MM.1S (cell line): ENCODE data around the gene PAQR5.

Experiments
- DNase-seq: peaks from one replicate; pipeline ENCODE4 v3.0.0-alpha.2; 2015
- H2AFZ ChIP-seq: fragments of 300-600 bp; sonication (generic); 2 replicates; pipeline ENCODE4 v1.6.0; 2016; ENCODE audit warnings: antibody characterized with exemption, low read length
- H3F3A ChIP-seq: fragments of 300-600 bp; sonication (generic); 2 replicates; pipeline ENCODE4 v1.6.1; 2016; ENCODE audit warnings: mild to moderate bottlenecking, antibody characterized with exemption, low read length, moderate library complexity, mixed read lengths; ENCODE audit not compliant: insufficient read depth
- H3K27ac ChIP-seq: fragments of 300-600 bp; sonication (generic); 2 replicates; pipeline ENCODE4 v1.5.1; 2016; ENCODE audit warnings: mild to moderate bottlenecking, low read length
- H3K27me3 ChIP-seq: fragments of 300-600 bp; sonication (generic); replicated peaks from 2 replicates; pipeline ENCODE4 v1.6.0; 2016; ENCODE audit warnings: low read length; ENCODE audit not compliant: insufficient read depth
- H3K36me3 ChIP-seq: fragments of 300-600 bp; sonication (generic); replicated peaks from 2 replicates; pipeline ENCODE4 v1.6.1; 2016; ENCODE audit warnings: mild to moderate bottlenecking, low read length, mixed read lengths; ENCODE audit not compliant: insufficient read depth
- H3K4me1 ChIP-seq: fragments of 300-600 bp; sonication (generic); 2 replicates; pipeline ENCODE4 v1.6.1; 2016; ENCODE audit warnings: low read length, mixed read lengths
- H3K4me2 ChIP-seq: fragments of 300-600 bp; sonication (generic); 2 replicates; pipeline ENCODE4 v1.6.0; 2016; ENCODE audit warnings: low read depth, low read length
- H3K4me3 ChIP-seq: fragments of 300-600 bp; sonication (generic); 2 replicates; pipeline ENCODE4 v1.5.1; 2016; ENCODE audit warnings: low read length, mixed read lengths
- H3K79me2 ChIP-seq: fragments of 300-600 bp; sonication (generic); 2 replicates; pipeline ENCODE4 v1.6.1; 2016; ENCODE audit warnings: mixed run types, low read length, mixed read lengths
- H3K9ac ChIP-seq: fragments of 300-600 bp; sonication (generic); 2 replicates; pipeline ENCODE4 v1.6.1; 2016; ENCODE audit warnings: low read length, mixed read lengths
- H3K9me2 ChIP-seq: fragments of 300-600 bp; sonication (generic); replicated peaks from 2 replicates; pipeline ENCODE4 v1.6.1; 2016; ENCODE audit warnings: mild to moderate bottlenecking, low read length, mixed read lengths; ENCODE audit not compliant: insufficient read depth
- H3K9me3 ChIP-seq: fragments of 300-600 bp; sonication (generic); replicated peaks from 2 replicates; pipeline ENCODE4 v1.6.1; 2016; ENCODE audit warnings: mild to moderate bottlenecking, low read length, mixed read lengths; ENCODE audit not compliant: insufficient read depth
- H4K20me1 ChIP-seq: fragments of 300-600 bp; sonication (generic); 2 replicates; pipeline ENCODE4 v1.6.1; 2016; ENCODE audit warnings: mild to moderate bottlenecking, low read length, moderate library complexity, mixed read lengths; ENCODE audit not compliant: insufficient read depth
- EZH2 ChIP-seq: fragments of 300-600 bp; sonication (generic); optimal IDR thresholded peaks from 2 replicates; pipeline ENCODE3; 2017; ENCODE audit warnings: low read depth, mild to moderate bottlenecking, antibody characterized with exemption, low read length, mixed read lengths
- EZH2phosphoT487 ChIP-seq: fragments of 300-600 bp; sonication (generic); IDR thresholded peaks from 2 replicates; pipeline ENCODE4 v1.6.1; 2018; ENCODE audit warnings: antibody characterized with exemption, low read length
- TF ChIP-seq, protein P1 (sequence below): fragments of 300-600 bp; sonication (generic); IDR thresholded peaks from 2 replicates; pipeline ENCODE4 v1.5.1; 2016; ENCODE audit warnings: antibody characterized with exemption, low read length, mixed read lengths

Gene PAQR5

DNA sequence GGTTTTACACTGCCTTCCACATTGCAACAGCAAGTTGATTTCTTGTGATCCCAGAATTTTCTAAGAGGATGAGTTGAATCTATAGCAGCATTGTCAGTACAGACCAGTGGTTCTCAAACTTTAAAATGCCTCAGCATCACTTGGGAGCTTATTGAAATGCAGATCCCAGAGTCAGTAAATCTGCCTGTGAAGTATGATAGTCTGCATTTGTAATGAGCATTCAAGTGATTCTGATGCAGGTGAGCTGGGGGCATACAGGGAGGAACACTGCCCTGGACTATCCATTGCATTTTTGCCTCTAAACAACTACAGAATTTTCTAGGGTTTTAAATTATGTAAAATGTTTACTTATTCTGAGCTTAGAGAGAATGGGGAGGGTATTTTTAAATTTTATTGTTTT, 27.5 kb upstream of the PAQR5 start:
- Histone ChIP-seq H2AFZ (no peak overlapping the region), H3K9me2 (no peaks in the 10 kb centered on the region), H3F3A (no peaks in the 10 kb centered on the region), H3K4me1 (peaks cover 11% of the 10 kb centered on the region), H4K20me1 (no peaks in the 10 kb centered on the region), H3K4me3 (no peak overlapping the region), H3K27ac (no peak overlapping the region), H3K27me3 (no peaks in the 10 kb centered on the region), H3K9ac (no peak overlapping the region), H3K36me3 (no peaks in the 10 kb centered on the region), H3K9me3 (no peaks in the 10 kb centered on the region), H3K4me2 (no peak overlapping the region), H3K79me2 (no peaks in the 10 kb centered on the region)
- TF ChIP-seq, protein P1, sequence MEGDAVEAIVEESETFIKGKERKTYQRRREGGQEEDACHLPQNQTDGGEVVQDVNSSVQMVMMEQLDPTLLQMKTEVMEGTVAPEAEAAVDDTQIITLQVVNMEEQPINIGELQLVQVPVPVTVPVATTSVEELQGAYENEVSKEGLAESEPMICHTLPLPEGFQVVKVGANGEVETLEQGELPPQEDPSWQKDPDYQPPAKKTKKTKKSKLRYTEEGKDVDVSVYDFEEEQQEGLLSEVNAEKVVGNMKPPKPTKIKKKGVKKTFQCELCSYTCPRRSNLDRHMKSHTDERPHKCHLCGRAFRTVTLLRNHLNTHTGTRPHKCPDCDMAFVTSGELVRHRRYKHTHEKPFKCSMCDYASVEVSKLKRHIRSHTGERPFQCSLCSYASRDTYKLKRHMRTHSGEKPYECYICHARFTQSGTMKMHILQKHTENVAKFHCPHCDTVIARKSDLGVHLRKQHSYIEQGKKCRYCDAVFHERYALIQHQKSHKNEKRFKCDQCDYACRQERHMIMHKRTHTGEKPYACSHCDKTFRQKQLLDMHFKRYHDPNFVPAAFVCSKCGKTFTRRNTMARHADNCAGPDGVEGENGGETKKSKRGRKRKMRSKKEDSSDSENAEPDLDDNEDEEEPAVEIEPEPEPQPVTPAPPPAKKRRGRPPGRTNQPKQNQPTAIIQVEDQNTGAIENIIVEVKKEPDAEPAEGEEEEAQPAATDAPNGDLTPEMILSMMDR = no peak
- no peak for TF ChIP-seq EZH2phosphoT487
- TF ChIP-seq EZH2 = no peak
- DNase-seq = no peak

DNA sequence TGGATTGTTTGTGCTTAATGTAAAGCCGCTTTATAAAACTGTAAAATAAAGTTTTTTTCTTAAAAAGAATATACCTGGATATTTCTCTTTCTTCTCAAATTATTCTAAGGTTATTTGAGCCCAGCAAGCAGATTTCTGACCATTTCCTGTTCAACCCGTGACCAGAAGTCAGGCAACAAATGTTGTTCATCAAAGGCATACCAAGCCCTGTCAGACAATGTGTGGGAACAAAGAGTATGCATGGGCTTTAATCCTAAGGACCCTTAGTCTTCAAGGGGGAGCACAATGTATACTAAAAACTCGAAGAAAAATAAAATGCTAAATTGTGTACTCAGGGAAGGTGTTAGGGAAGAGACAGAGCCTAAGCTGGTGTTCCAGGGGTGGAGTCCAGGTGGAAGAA, 26.6 kb upstream of the PAQR5 start:
- no peaks in the 10 kb centered on the region for H3K36me3 ChIP-seq
- H3K27me3 ChIP-seq = no peaks in the 10 kb centered on the region

DNA sequence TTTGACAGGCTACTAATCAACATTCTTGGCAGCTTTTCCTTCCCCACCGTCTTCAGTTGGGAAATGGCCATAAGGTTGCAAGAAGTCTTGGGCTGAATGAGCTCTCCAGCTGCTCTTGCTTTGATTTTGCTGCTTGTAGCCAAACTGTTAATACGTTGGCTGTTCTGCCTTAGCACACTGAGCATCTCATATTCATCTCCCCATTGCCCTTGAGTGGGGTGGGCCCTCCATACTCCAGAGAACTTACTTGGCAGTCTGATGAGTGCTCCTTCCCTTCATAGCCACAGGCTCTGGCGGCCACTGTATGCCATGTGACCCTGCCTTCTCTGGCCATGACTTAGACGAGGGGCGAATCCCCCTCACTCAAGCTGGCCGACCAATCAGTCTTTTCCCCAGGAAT, 25.8 kb upstream of the PAQR5 start:
- no peaks in the 10 kb centered on the region for H3K9me2 ChIP-seq
- no peaks in the 10 kb centered on the region for H4K20me1 ChIP-seq
- TF ChIP-seq EZH2 (no peak), EZH2phosphoT487 (no peak)
- TF ChIP-seq, protein P1 = no peak
- H3K27me3 ChIP-seq = no peaks in the 10 kb centered on the region
- DNase-seq = no peak
- H3K9ac ChIP-seq = no peak overlapping the region
- peaks cover 11% of the 10 kb centered on the region for H3K4me1 ChIP-seq
- no peak overlapping the region for H3K4me2 ChIP-seq
- no peaks in the 10 kb centered on the region for H3K36me3 ChIP-seq
- no peak overlapping the region for H3K4me3 ChIP-seq
- no peak overlapping the region for H2AFZ ChIP-seq
- H3F3A ChIP-seq = no peaks in the 10 kb centered on the region
- no peak overlapping the region for H3K27ac ChIP-seq
- H3K9me3 ChIP-seq = no peaks in the 10 kb centered on the region
- no peaks in the 10 kb centered on the region for H3K79me2 ChIP-seq

More for the DNA sequence above, 26.6 kb upstream of the PAQR5 start:
- Histone ChIP-seq H4K20me1 (no peaks in the 10 kb centered on the region), H3K9ac (no peak overlapping the region), H3K27ac (no peak overlapping the region), H2AFZ (no peak overlapping the region), H3K4me2 (no peak overlapping the region), H3K9me3 (no peaks in the 10 kb centered on the region), H3K9me2 (no peaks in the 10 kb centered on the region), H3F3A (no peaks in the 10 kb centered on the region), H3K4me3 (no peak overlapping the region), H3K79me2 (no peaks in the 10 kb centered on the region), H3K4me1 (peaks cover 11% of the 10 kb centered on the region)
- TF ChIP-seq EZH2phosphoT487 = no peak
- TF ChIP-seq EZH2 = no peak
- TF ChIP-seq, protein P1 = no peak
- DNase-seq = no peak
